HCT116 (cell line): ENCODE measurements around the gene RAB39A. TPM values are rescaled to one million over a fixed set of nuclear protein-coding genes. Genes with fewer than 3 reads are reported as not detected.

Source experiments
- ATAC-seq: fragments of 200-7000 bp; cut with Tn5 transposase; 2 replicates; pipeline ENCODE4 v1.9.1; 2020; ENCODE audit warnings: mild to moderate bottlenecking, moderate library complexity
- BruUV-seq: library from RNA; stranded (reverse); fragments of 400-500 nt; replicated peaks from 2 replicates; lab custom pipeline; 2021; lab: Mats Ljungman, UMichigan
- CTCF ChIA-PET: fragments of 300-600 bp; sonication (Branson Sonifier 250); formaldehyde crosslinking; loops from one replicate; lab custom pipeline; 2021; ENCODE audit warnings: antibody characterized with exemption; lab: Charles Lee
- POLR2A ChIA-PET: fragments of 300-600, 350-600 bp; sonication (Branson Sonifier 250); formaldehyde crosslinking; loops from one replicate; lab custom pipeline; 2021; ENCODE audit warnings: antibody characterized with exemption; lab: Charles Lee
- RAD21 ChIA-PET, 2 experiments: fragments of 300-600 bp; sonication (Branson Sonifier 250); formaldehyde crosslinking; loops; one replicate each; lab custom pipeline; 2023; ENCODE audit warnings: low total read pairs in 2 of 2; ENCODE audit not compliant: uncharacterized antibody in 2 of 2, unreplicated experiment in 2 of 2, low non-redundant PET in 1 of 2; lab: Charles Lee
- DNase-seq: peaks from one replicate; pipeline ENCODE4 v3.0.0-alpha.2; 2010; ENCODE audit warnings: low read depth, low spot score
- H2AFZ ChIP-seq: fragments of 200-600 bp; shearing (Covaris generic), sonication (generic); 2 replicates; pipeline ENCODE4 v1.6.1; 2017; ENCODE audit warnings: low read depth, mixed run types, mixed read lengths, antibody characterized with exemption, low read length; ENCODE audit not compliant: poor library complexity, severe bottlenecking
- H3K27ac ChIP-seq: 2 replicates; pipeline ENCODE4 v1.5.1; 2012; ENCODE audit warnings: low read depth, low read length
- H3K27me3 ChIP-seq: fragments of 200-600 bp; sonication (generic); 2 replicates; pipeline ENCODE4 v1.6.1; 2016; ENCODE audit warnings: mixed run types, low read length, mixed read lengths; ENCODE audit not compliant: insufficient read depth
- H3K36me3 ChIP-seq, 2 experiments: fragments of 200-500 bp in 1 of 2; fragments of 200-600 bp in 1 of 2; sonication (Bioruptor generic) in 1 of 2; sonication (generic) in 1 of 2; 2 replicates each; pipeline versions ENCODE4 v1.5.1 to v1.6.1; 2014 to 2016; ENCODE audit warnings: low read length in 2 of 2, inconsistent platforms in 1 of 2, mixed read lengths in 1 of 2, mixed run types in 1 of 2; ENCODE audit not compliant: insufficient read depth in 2 of 2, control insufficient read depth in 1 of 2
- H3K4me1 ChIP-seq, 2 experiments: fragments of 200-600 bp in 1 of 2; sonication (generic) in 1 of 2; 2 replicates each; pipeline versions ENCODE4 v1.5.1 to v1.6.1; 2012 to 2017; ENCODE audit warnings: low read length in 2 of 2, inconsistent platforms in 1 of 2, mild to moderate bottlenecking in 1 of 2, mixed read lengths in 1 of 2, mixed run types in 1 of 2, moderate library complexity in 1 of 2; ENCODE audit not compliant: insufficient read depth in 2 of 2, control insufficient read depth in 1 of 2
- H3K4me2 ChIP-seq: fragments of 200-600 bp; sonication (generic); 2 replicates; pipeline ENCODE4 v1.6.1; 2017; ENCODE audit warnings: mixed run types, low read length, mixed read lengths
- H3K4me3 ChIP-seq, 2 experiments: fragments of 200-600 bp in 1 of 2; sonication (generic) in 1 of 2; replicated peaks in 1 of 2; 2 replicates each; pipeline ENCODE4 v1.5.1; 2011 to 2016; ENCODE audit warnings: low read length in 2 of 2, control low read depth in 1 of 2, low read depth in 1 of 2, mild to moderate bottlenecking in 1 of 2, mixed read lengths in 1 of 2, mixed run types in 1 of 2
- H3K79me2 ChIP-seq: fragments of 200-600 bp; sonication (generic); 2 replicates; pipeline ENCODE4 v1.6.1; 2017; ENCODE audit warnings: mild to moderate bottlenecking, mixed run types, low read length, moderate library complexity, mixed read lengths; ENCODE audit not compliant: insufficient read depth
- H3K9ac ChIP-seq: fragments of 200-600 bp; sonication (generic); 2 replicates; pipeline ENCODE4 v1.6.1; 2016; ENCODE audit warnings: low read length, mixed read lengths
- H3K9me2 ChIP-seq: fragments of 200-600 bp; sonication (generic), shearing (Covaris generic); 2 replicates; pipeline ENCODE4 v1.6.1; 2017; ENCODE audit warnings: mixed run types, mild to moderate bottlenecking, moderate library complexity; ENCODE audit not compliant: insufficient read depth
- H3K9me3 ChIP-seq, 2 experiments: fragments of 200-500 bp in 1 of 2; fragments of 200-600 bp in 1 of 2; sonication (Bioruptor generic) in 1 of 2; sonication (generic) in 1 of 2; 2 replicates each; pipeline ENCODE4 v1.6.1; 2014 to 2017; ENCODE audit warnings: low read length in 2 of 2, mixed read lengths in 2 of 2, inconsistent platforms in 1 of 2, low read depth in 1 of 2, mild to moderate bottlenecking in 1 of 2, mixed run types in 1 of 2, moderate library complexity in 1 of 2; ENCODE audit not compliant: control insufficient read depth in 1 of 2, insufficient read depth in 1 of 2
- H4K20me1 ChIP-seq: fragments of 200-600 bp; sonication (generic), shearing (Covaris generic); 2 replicates; pipeline ENCODE4 v1.6.1; 2017; ENCODE audit warnings: mixed run types, mild to moderate bottlenecking, moderate library complexity; ENCODE audit not compliant: insufficient read depth
- CEBPB ChIP-seq: IDR thresholded peaks from 2 replicates; pipeline ENCODE4 v1.6.1; 2012; ENCODE audit warnings: low read depth
- EZH2phosphoT487 ChIP-seq: fragments of 200-600 bp; IDR thresholded peaks from 2 replicates; pipeline ENCODE4 v1.6.1; 2018; ENCODE audit warnings: antibody characterized with exemption, borderline replicate concordance
- POLR2A ChIP-seq: IDR thresholded peaks from 2 replicates; pipeline ENCODE4 v1.7.0; 2011; ENCODE audit warnings: borderline replicate concordance; ENCODE audit not compliant: insufficient read depth, insufficient read length; ENCODE audit errors: extremely low read depth
- RAD21 ChIP-seq: IDR thresholded peaks from 2 replicates; pipeline ENCODE4 v1.6.1; 2012; ENCODE audit warnings: low read depth, mild to moderate bottlenecking
- SIN3A ChIP-seq: IDR thresholded peaks from 2 replicates; pipeline ENCODE4 v1.6.1; 2012; ENCODE audit warnings: low read depth
- TCF7L2 ChIP-seq: IDR thresholded peaks from 2 replicates; pipeline ENCODE4 v1.7.0; 2011; ENCODE audit warnings: borderline replicate concordance, inconsistent platforms; ENCODE audit not compliant: insufficient read depth, insufficient read length; ENCODE audit errors: extremely low read depth
- YY1 ChIP-seq: IDR thresholded peaks from 2 replicates; pipeline ENCODE4 v1.6.1; 2011; ENCODE audit warnings: low read length, low read depth, moderate library complexity, mild to moderate bottlenecking; ENCODE audit not compliant: insufficient replicate concordance; ENCODE audit errors: extremely low read depth
- ZFX ChIP-seq: fragments of 450-650 bp; IDR thresholded peaks from 2 replicates; pipeline ENCODE4 v1.6.1; 2017
- ZNF274 ChIP-seq: fragments of 200-500 bp; sonication (Bioruptor generic); IDR thresholded peaks from 2 replicates; pipeline ENCODE4 v1.6.1; 2014; ENCODE audit warnings: mild to moderate bottlenecking, low read depth, low read length, inconsistent platforms
- intact Hi-C: fragments of 100-400 bp; cut with micrococcal nuclease; formaldehyde crosslinking; loops from 2 replicates; pipeline ENCODE4 v1.10.0; 2022
- total RNA-seq: library from RNA; stranded (reverse); gene quantifications from one replicate; pipeline ENCODE4 v1.2.1, GENCODE V29; 2021; ENCODE audit not compliant: unreplicated experiment
- TF ChIP-seq, protein P1 (sequence below): IDR thresholded peaks from 2 replicates; pipeline ENCODE4 v1.6.1; 2012
- TF ChIP-seq, protein P2 (sequence below): IDR thresholded peaks from 2 replicates; pipeline ENCODE4 v1.6.1; 2011; ENCODE audit warnings: mild to moderate bottlenecking, low read length, moderate library complexity; ENCODE audit not compliant: insufficient replicate concordance; ENCODE audit errors: extremely low read depth
- TF ChIP-seq, protein P3 (sequence below), 3 experiments: fragments of 200-600 bp in 1 of 3; sonication (generic) in 1 of 3; IDR thresholded peaks in 2 of 3; conservative IDR thresholded peaks in 1 of 3; 2 replicates each; pipeline ENCODE4 v1.5.1; 2012 to 2017; ENCODE audit warnings: low read depth in 2 of 3, low read length in 2 of 3, antibody characterized with exemption in 1 of 3, borderline replicate concordance in 1 of 3, control low read depth in 1 of 3, mild to moderate bottlenecking in 1 of 3, mixed read lengths in 1 of 3, mixed run types in 1 of 3, moderate library complexity in 1 of 3; ENCODE audit not compliant: insufficient read depth in 1 of 3

RAB39A gene
- total RNA-seq, 1 experiment from 2014 or later, result not detected

DNA sequence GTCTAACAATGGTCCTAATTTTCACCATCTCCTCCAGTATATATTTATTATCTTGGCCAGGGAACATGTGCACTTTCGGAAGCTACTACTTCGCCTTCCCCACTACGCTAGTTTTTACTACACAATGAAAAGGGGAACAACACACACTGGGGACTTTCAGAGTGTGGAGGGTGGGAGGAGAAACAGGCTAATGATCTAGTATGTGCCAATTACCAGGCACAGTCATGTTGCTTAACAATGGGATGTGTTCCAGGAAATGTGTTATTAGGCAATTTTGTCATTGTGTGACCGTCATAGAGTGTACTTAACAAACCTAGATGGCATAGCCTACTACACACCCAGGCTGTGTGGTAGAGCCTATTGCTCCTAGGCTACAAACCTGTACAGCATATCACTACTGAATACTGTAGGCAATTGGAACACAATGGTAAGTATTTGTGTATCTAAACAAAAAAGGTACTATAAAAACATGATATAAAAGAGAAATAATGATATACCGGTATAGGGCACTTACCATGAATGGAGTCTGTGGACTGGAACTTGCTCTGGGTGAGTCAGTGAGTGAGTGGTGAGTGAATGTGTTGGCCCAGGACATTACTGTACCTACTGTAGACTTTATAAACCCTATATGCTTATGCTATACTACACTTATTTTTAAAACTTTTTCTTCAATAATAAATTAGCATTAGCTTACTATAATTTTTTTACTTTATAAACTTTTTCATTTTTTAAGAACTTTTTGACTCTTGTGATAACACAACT lies 60.3 kb downstream of the RAB39A start:
- intact Hi-C loops, result no loop called here
- BruUV-seq, result no TSS peak
- ChIA-PET CTCF (no interaction called here), RAD21 (no interaction called here), POLR2A (no interaction called here)
- TF ChIP-seq, protein P1, sequence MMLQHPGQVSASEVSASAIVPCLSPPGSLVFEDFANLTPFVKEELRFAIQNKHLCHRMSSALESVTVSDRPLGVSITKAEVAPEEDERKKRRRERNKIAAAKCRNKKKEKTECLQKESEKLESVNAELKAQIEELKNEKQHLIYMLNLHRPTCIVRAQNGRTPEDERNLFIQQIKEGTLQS, result no peak
- TF ChIP-seq TCF7L2 (no peak), SIN3A (no peak), ZNF274 (no peak), POLR2A (no peak), EZH2phosphoT487 (no peak), RAD21 (no peak), CEBPB (no peak), ZFX (no peak), YY1 (no peak)
- TF ChIP-seq, protein P2, sequence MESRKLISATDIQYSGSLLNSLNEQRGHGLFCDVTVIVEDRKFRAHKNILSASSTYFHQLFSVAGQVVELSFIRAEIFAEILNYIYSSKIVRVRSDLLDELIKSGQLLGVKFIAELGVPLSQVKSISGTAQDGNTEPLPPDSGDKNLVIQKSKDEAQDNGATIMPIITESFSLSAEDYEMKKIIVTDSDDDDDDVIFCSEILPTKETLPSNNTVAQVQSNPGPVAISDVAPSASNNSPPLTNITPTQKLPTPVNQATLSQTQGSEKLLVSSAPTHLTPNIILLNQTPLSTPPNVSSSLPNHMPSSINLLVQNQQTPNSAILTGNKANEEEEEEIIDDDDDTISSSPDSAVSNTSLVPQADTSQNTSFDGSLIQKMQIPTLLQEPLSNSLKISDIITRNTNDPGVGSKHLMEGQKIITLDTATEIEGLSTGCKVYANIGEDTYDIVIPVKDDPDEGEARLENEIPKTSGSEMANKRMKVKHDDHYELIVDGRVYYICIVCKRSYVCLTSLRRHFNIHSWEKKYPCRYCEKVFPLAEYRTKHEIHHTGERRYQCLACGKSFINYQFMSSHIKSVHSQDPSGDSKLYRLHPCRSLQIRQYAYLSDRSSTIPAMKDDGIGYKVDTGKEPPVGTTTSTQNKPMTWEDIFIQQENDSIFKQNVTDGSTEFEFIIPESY, result no peak
- TF ChIP-seq, protein P3, sequence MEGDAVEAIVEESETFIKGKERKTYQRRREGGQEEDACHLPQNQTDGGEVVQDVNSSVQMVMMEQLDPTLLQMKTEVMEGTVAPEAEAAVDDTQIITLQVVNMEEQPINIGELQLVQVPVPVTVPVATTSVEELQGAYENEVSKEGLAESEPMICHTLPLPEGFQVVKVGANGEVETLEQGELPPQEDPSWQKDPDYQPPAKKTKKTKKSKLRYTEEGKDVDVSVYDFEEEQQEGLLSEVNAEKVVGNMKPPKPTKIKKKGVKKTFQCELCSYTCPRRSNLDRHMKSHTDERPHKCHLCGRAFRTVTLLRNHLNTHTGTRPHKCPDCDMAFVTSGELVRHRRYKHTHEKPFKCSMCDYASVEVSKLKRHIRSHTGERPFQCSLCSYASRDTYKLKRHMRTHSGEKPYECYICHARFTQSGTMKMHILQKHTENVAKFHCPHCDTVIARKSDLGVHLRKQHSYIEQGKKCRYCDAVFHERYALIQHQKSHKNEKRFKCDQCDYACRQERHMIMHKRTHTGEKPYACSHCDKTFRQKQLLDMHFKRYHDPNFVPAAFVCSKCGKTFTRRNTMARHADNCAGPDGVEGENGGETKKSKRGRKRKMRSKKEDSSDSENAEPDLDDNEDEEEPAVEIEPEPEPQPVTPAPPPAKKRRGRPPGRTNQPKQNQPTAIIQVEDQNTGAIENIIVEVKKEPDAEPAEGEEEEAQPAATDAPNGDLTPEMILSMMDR (IDR thresholded peaks at IDR 0.05 in 2 of 3, conservative IDR thresholded peaks at IDR 0.05 in 1 of 3; ENCODE audit: borderline replicate concordance in 1 of 3, insufficient read depth in 1 of 3, low read depth in 2 of 3, low read length in 2 of 3), result no peak
- H3K9me3 ChIP-seq, result no peaks in the 10 kb centered on the region
- H3K36me3 ChIP-seq, result no peaks in the 10 kb centered on the region
- H4K20me1 ChIP-seq, result no peaks in the 10 kb centered on the region
- ATAC-seq (no peak), DNase-seq (no peak)
- no peaks in the 10 kb centered on the region for H3K9me2 ChIP-seq
- H3K4me1 ChIP-seq, result no peaks in the 10 kb centered on the region
- no peaks in the 10 kb centered on the region for H3K79me2 ChIP-seq
- H2AFZ ChIP-seq, result no peak overlapping the region
- no peak overlapping the region for H3K4me2 ChIP-seq
- H3K27ac ChIP-seq, result no peak overlapping the region
- H3K4me3 ChIP-seq, result no peak overlapping the region
- no peak overlapping the region for H3K9ac ChIP-seq
- H3K27me3 ChIP-seq, result no peaks in the 10 kb centered on the region
